T-helper 22 cell (primary cell): ENCODE data around the gene RASAL2.

Experiments used
- DNase-seq: peaks from one replicate; pipeline ENCODE4 v3.0.0-alpha.2; 2020; ENCODE audit warnings: low read depth

Gene RASAL2

DNA sequence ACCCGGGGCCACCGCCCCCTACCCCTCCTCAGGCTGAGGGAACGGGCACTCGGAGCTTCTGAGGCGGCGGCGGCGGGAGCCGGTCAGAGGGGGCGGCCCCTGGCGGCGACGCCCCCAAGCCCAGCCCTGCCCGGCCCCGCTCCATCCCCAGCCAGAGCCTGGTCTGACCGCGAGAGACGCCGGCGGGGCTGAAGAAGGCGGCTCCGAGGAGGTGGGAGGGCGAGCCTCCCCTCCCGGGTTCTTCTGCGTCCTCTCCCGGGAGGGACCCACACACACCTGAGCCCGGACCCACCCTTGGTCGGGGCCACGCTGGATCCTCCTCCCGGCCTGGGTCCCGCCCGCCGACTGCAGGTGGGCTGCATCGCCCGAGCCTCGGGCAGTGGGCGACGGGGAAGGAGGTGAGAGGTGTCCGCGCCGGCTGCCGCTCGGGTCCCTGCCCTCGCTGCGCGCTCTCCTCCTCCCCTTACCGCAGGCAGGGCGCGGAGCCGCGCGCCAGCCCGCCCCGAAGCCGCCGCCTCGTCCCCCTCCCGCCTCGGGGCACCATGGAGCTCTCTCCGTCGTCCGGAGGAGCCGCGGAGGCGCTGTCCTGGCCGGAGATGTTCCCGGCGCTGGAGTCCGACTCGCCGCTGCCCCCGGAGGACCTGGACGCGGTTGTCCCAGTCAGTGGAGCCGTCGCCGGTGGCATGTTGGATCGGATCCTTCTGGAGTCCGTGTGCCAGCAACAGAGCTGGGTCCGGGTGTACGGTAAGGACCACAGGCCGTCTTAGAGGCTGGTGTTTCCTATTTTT lies at the start of gene RASAL2:
Gene RASAL2 (plus strand): TSS at position 154 of the 788 bp plus-strand sequence. CDS start 389 bp downstream, at position 543.
- DNase-seq, result no peak

DNA sequence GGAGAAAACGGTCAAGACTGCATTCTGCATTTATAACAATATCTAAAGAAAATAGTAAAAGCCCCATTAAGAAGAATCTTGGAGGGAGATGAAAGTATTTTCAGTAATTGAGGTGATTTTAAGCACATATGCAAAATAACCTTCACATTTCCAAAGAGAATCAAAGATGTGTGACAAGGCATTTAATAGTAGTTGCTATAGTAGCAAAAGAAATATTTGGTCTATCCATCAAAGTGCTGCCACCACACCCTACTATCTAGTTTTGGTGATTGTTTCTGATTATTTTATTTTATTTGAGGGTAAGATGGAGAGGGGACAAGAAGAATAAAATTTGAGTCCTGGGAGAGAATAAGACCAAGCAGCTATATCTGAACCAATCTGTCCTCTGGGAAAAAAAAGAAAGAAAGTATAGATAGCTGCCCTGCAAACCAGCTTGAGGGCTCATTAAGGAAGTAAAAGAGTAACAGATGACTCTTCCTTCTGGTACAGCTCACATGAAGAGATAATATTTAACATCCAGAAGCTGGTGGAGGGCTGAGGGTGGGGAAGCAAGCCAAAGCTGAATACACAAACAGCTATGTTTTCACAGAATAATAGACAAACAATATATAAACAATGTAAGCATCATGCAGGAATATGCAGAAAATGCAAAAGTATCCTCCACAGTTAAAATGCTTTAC lies 47.2 kb upstream of the RASAL2 start:
- DNase-seq, result no peak

DNA sequence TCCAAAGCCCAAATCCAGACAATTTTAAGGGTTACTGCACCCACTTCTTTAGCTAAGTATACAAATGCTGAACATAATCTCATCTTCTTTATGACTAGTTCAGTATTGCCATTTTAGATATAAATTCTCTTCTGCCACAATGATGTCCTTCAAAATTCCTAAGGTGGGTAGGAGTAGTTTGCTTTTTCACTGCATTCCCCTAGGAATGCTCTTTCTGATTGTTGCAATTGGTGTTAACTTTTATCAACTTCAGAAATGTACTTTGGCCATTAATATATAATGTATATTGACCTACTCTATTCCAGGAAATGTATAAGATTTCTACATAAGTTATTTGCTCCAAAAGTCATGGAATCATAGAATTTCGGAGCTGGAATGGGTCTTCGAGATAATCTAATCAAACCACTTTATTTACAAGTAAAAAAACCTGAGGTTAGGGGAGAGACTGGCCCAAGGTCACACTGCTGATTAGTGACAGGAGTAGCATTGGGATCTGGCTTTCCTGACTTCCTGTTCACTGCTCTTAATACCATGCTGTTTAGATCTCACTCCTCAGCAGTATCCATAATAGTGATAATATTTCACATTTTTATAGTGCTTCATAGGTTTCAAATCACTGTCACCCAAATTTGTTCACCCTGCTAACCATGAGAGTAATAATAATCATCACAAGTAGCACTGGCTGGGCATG lies 46.4 kb upstream of the RASAL2 start:
- no peak for DNase-seq

DNA sequence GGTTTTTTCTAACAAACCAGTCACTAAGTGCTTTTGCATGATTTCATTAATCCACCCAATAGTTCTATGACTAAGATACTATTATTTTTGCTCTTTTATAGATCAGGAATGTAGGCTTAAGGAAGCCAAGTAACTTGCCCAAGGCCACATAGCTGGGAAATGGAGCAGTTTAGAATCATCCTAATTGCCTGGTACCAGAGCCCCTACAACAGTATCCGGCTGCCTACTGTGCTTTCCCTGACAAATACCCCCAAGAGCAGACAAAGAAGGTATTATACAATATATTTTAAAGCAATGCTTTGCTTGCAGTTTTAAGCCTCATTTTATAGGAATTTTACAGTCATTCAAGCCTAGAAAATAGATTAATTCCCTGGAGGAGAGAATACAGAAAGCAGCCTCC lies 45.5 kb upstream of the RASAL2 start:
- no peak for DNase-seq

DNA sequence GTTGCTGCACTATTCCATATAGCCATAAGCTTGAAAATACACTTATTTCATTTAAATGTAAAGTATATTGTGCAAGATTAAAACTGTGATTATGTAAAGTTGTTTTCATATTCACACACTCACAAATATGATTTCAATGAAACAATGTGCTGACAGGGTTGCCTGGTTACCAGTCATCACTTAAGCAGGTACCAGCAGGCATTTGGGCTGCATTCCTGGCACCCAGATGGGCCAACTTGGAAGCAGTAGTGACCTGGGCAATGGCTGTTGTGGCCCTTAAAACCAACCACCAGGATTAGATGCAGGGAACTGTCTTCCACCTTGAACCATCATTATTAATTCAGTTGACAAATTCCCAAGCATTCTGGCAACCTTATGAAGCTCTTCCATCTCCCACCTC lies 45.0 kb upstream of the RASAL2 start:
- DNase-seq, result no peak

DNA sequence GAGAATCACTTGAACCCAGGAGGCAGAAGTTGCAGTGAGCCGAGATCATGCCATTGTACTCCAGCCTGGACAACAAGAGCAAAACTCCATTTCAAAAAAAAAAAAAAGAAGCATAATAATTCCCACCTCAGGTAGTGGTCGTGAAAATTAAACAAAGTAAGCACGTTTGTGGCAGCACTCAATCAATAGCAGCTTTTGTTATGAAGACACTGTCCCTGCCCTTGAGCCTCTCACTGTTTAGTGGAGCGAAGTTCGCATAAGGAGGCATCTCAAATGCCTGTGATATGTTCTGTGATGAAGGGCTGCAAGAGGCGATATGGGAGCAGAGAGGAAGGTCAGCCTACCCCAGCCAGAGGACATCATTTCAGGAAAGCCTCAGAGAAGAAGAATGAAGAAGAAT lies 43.8 kb upstream of the RASAL2 start:
- no peak for DNase-seq

DNA sequence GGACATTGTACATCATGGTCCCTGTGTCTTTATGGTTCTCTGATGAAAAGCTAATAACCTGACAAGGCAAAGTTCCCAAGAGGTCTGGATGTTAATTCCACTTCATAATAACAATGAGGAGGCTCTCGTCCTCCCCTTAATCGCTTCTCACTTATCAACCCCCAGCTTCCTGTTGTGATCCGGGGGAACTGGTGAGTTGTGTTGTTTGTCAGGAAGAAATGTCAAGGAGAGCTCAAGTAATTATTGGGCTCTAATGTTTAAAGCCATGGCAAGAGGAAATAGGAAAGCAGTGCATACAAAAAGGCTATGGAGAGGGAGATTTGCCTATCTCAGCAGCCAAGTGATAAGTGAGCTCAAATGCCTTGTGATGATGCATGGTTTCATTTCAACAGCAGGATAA lies 42.8 kb upstream of the RASAL2 start:
- no peak for DNase-seq

DNA sequence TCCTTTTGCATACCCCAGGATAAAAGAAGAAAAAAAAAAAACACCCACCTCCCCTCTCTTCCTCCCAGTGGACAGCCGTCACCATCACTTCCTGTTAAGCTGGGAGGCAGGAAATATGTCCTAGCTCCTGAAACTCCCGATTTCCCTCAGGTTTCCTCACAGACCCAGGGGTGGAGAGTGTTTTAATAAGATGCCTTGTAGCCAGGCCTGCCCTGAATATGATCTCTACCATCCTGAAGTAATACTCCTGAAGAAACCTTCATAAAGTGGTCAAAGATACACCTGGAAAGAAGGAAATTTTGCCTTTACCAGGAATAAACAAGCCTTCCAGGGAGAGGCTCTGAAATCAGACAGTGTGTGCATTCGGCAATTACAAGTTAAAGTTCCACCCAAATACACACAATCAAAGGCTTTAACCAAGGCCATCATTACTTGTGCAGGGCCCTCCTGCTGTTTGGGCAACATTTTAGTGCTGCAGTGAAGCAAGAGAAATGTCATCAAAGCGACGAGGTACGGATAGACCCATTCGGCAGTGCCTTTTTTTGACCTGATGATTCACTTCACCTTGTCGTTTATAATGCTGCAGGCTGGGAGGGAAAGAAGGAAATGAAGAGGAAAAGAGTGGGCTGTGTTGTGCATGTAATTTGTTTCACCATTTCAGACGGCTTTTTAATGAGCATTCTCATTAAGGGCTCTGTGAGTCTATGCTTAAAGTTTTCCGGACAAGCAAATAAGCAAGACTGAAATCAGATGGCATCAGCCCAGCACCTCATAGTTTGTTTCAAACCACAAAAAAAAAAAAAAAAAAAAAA lies 41.0 kb upstream of the RASAL2 start:
- DNase-seq, result no peak

DNA sequence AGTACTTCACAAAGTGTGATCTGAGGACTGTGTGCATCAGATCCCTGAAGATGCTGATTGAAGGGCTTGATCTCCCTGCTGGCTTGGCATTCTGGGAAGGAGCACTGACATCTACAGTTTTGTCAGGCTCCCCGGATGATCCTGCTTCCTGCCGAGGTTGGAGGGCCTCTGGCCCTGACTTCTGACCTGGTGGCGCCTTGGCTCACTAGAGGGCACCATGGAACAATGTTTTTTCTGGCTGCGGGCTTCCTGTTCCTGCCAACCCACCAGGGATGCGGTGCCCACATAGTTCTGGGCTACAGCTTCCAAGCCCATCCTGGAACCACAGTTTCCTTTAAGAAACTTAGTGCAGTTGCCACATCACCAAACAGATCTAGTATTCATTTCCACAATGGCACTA lies 38.8 kb upstream of the RASAL2 start:
- no peak for DNase-seq

DNA sequence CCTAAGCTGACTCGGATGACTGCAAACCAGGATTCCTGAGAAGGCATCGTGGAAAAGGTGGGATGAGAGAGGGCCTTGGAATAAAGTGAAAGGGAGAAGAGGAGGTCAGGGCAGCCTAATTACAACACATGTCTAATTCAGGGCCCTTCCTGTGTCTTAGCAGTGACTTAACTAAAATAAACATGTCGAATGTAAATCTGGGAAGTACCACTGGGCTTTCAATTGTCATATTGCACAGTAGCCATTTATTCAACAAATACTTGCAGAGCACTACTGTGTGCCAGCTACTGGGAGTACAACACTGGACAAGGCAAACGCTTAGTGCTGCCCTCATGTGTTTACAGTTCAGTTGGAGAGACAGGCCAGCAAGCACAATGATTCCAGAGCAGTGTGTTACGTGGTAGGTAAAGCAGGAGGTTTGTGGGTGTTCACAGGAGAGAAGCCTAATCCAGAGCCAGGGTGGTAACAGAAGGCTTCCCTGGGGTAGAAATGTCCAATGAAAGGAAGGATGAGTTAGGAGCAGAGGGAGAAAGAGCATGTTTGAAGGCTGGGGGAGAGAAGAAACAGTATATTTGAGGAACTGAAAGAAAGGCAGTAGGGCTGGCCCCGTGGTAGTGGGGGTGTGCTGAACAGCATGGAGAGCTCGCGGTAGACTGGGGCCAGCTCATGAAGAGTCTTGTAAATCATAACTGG lies 38.0 kb upstream of the RASAL2 start:
- no peak for DNase-seq

DNA sequence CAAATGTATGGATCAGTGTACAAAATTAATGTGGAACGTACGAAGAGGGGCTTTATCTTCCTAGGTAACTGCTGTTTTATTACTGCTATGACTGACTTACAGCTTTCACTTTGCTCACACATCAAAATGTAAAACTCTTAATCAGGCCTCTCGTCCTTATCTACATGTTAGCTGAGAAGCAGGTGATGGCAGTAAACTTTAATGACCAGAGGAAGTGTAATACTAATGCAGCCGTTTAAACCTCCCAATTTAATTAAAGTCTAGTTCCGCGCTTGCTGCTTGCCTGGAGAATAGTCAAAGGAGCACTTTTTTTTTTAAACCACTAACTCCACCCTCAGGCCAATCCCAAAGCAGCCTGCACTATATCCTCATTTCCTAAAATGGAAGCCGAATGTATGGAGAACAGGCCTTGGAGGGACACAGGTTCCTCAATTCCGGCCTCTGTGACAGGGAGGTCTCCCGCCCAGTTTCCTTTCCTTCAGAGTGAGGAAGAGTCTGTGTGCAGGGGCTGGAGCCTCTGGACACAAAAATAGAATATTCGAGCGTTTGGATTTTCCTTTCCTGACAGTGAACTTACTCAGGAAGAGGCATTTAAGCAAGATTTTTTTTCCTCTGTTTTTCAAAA lies 36.7 kb upstream of the RASAL2 start:
- no peak for DNase-seq

DNA sequence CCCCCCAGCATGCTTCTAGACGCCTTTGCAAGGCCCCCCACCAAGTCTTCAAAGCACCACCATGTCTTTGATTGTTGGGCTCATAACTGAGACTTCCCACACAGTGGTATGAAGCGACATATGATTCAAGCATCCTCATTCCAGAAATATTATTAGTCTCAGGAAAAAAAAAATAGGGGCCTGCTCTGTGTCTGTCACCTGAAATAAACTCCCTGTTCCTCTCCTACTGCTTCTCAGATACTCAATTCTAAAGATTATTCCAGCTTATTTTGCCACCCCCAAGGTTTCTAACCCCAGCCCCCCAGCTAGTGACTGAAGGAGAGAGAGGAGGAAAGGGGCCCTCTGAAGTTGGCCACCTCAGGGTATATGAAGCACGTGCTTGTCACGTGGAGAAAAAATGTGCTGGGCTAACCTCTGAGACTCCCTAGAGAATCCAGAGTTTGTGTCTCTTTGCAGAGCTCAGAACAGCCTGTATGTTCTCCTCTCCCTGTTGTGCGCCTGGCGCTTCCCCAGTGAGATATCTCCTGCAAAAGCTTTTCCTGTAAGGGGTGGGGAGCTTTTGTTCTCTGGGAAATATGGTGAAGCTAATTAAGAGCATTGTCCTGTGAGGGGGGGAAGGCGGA lies 35.9 kb upstream of the RASAL2 start:
- no peak for DNase-seq

DNA sequence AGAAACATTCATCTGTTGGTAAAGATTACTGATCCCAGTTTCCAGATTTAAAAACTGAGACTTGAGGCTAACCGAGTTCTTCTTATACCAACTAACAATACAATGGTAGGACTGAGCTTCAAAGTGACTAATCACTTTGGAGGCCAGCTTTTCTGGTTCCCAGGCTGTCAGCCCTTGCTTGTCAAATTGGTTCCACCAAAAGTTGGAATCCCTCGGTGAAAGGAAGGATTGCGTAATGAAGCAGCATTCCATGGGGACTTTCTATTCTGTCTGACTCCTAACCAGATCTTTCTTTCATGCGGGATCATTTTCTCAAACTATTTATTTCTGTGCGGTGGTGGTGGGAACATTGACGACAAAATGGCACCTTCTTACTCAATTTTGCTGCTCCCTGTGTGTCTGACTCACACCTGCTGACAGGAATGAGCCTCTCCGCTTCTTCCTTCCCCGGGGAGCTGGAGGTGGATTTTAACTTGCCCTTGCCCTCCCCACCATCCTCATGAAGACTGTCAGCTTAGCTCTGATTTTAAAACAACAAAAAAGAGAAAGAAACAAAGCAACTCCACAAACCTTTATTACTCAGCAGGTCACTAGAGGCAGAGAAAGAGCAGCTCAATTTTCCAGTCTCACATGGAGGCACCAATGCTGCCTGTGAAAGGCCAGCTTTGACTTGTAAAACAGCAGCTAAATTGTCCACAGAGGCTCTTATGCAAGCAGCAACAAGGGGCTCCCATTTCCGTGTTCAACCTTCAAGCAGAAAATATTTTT lies 32.9 kb upstream of the RASAL2 start:
- no peak for DNase-seq

DNA sequence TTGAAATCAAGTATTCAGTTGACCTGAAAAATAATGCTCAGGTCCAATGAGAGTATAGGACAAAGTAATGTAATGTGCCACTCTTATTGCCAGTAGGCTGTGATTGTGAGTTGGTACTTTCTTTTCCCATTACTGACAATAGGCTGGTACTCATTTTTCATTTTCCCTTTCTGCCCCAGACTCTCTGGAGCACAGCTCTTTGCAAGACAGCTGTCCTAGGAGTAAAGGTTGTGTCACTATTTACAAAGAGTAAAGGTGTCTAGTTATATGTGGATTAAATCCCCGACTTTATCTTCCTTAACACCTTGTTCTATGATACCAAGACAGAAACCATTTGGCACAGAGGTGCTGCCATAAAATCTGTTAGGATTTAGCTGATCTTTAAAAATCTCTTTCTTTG lies 32.3 kb upstream of the RASAL2 start:
- DNase-seq, result no peak

DNA sequence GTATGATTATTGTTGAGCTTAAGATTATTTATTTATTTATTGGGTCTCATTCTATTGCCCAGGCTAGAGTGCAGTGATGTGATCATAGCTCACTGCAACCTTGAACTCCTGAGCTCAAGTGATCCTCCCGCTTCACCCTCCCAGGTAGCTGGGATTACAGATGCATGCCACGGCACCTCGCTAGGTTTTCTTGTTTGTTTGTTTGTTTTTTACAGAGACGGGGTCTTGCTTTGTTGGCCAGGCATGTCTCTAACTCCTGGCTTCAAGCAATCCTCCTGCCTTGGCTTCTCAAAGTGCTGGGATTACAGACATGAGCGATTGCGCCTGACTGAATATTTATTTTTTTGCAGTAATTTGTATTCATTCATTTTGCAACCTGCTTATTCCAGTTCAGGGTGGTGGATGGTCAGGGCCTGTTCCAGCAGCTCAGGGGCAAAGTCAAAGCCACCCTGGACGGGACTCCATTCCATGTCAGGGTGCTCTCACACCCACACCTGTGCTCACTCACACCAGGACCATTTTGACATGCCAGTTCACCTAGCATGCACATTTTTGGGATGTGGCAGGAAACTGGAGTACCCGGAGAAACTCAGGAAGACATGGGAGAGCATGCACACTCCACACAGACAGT lies 29.6 kb upstream of the RASAL2 start:
- DNase-seq, result no peak

DNA sequence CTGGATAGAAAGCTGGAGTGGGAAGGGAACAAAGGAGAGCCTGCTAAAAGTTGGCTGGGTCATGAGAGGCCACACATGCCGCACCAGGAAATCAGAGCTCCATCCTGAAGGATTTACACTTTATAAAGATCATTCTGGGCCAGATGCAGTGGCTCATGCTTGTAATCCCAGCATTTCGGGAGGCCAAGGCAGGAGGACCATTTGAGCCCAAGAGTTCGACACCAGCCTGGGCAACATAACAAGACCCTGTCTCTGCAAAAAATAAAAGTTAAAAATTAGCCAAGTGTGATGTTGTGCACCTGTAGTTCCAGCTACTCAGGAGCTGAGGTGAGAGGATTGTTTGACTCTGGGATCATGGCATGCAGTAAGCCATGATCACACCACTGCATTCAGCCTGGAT lies 28.7 kb upstream of the RASAL2 start:
- DNase-seq, result no peak

DNA sequence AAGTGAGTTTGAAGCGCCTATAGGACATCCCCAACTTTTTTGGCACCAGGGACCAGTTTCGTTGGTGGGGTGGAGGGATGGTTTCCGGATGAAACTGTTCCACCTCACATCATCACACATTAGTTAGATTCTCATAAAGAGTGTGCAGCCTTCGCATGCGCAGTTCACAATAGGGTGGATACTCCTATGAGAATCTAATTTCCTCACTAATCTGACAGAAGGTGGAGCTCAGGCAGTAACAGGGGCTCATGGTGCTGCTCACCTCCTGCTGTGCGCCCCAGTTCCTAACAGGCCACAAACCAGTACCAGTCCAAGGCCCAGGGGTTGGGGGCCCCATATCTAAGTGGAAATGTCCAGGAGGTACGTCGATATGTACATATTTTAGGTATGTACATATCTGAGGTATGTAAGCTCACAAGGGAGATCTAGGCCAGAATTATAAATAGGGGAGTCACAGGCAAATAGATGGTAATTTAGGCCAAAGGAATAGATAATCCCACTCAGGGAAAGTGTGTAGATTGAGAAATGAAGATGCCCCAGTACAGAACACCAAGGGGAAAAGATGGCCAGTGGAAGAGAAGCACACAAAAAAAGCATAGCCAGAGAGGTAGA lies 27.5 kb upstream of the RASAL2 start:
- no peak for DNase-seq

DNA sequence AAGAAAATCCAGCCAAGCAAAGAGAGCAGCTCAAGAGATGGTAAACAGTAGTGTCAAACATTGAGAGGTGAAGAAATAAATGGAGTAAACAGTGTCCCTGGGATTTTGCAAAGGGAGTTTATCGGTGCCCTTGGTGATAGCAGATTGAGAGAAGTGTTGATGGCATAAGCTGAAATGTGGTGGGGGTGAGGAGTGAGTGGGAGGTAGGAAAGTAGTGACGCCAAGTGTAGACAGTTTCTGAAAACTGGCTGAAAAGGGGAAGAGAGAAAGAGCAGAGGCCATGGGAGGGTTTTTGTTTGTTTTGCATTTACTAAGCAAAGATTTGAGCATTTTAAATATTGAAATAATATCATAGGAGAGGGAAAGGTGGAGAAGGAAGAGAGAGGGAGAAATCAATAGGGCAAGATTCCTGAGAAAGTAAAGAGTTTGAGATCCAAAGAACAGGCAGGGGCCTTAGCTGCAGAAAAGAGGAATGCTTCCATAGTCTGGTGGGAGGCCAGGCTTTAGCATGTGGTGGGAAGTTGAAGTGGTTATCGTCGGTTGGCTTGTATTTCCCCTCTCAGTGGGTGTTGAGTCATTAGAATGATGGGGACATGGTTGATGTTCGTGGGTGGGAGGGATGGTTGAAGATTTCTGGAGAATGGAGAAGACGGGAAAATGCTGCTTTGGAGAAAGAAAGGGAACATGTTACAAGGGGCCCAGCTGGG lies 26.8 kb upstream of the RASAL2 start:
- DNase-seq, result no peak
